GM12801 (cell line): Measurements from ENCODE around the gene MMP2.

Experiments used
- TF ChIP-seq, protein P1 (sequence below): IDR thresholded peaks from one replicate; pipeline ENCODE4 v1.5.1; 2011; ENCODE audit warnings: control low read depth; ENCODE audit not compliant: insufficient read length; ENCODE audit errors: extremely low read depth

Gene MMP2

DNA sequence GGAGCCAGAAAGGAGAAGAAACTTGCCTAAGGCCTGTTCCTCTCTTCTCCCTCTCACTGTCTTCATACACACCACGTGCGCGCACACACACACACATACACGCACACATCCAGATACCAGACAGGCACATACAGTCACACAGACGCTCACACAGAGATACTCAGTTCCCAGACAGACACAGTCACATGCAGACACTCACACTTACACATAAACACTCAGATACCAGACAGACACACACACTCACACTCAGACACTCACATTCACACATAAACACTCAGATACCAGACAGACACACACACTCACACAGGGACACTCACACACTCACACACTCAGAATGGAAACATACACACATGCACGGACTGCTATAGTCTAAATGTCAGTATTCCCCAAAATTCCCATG, 24.1 kb upstream of the MMP2 start:
- TF ChIP-seq, protein P1, sequence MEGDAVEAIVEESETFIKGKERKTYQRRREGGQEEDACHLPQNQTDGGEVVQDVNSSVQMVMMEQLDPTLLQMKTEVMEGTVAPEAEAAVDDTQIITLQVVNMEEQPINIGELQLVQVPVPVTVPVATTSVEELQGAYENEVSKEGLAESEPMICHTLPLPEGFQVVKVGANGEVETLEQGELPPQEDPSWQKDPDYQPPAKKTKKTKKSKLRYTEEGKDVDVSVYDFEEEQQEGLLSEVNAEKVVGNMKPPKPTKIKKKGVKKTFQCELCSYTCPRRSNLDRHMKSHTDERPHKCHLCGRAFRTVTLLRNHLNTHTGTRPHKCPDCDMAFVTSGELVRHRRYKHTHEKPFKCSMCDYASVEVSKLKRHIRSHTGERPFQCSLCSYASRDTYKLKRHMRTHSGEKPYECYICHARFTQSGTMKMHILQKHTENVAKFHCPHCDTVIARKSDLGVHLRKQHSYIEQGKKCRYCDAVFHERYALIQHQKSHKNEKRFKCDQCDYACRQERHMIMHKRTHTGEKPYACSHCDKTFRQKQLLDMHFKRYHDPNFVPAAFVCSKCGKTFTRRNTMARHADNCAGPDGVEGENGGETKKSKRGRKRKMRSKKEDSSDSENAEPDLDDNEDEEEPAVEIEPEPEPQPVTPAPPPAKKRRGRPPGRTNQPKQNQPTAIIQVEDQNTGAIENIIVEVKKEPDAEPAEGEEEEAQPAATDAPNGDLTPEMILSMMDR, result no peak

DNA sequence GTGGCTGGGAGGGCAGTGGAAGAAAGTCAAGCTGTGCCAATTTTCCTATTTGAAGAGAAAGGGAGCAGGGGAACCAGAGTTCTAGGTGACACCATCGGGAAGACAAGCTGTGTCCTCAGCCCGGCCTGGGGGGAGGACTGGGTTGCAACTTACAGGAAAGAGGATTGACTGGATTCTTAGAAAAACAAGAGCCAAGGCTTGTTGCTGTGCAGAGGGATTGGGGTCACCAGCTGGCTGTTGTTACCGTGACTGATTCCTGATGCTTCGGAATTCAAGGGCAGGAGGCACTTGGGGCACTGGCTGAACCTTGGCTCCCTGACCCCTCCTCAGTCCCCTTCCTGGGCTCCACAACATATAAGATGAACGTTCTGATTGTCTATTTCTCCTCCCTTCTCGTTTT, 16.8 kb upstream of the MMP2 start:
- TF ChIP-seq, protein P1, result no peak

GRCh38 chr16:55464375-55464774, 14.6 kb upstream of the MMP2 start:
- TF ChIP-seq, protein P1, result no peak

- TF ChIP-seq, protein P1, result peak; percentile 98
These were observed 13.7 kb upstream of the MMP2 start for GRCh38 chr16:55465077-55465896.

GRCh38 chr16:55466209-55466608, 12.8 kb upstream of the MMP2 start:
- TF ChIP-seq, protein P1, result no peak

- TF ChIP-seq, protein P1, result no peak
These were observed 11.1 kb upstream of the MMP2 start for GRCh38 chr16:55467898-55468297.

GRCh38 chr16:55468352-55468990, 10.5 kb upstream of the MMP2 start:
- TF ChIP-seq, protein P1, result no peak
